ENCODE results near the gene ANKRD63.

GRCh38 chr15:40310001-40310959 is 27.4 kb upstream of the ANKRD63 start:
- TF ChIP-seq POLR2A (IDR thresholded peaks at IDR 0.05): no peak
- TF ChIP-seq, protein P1, sequence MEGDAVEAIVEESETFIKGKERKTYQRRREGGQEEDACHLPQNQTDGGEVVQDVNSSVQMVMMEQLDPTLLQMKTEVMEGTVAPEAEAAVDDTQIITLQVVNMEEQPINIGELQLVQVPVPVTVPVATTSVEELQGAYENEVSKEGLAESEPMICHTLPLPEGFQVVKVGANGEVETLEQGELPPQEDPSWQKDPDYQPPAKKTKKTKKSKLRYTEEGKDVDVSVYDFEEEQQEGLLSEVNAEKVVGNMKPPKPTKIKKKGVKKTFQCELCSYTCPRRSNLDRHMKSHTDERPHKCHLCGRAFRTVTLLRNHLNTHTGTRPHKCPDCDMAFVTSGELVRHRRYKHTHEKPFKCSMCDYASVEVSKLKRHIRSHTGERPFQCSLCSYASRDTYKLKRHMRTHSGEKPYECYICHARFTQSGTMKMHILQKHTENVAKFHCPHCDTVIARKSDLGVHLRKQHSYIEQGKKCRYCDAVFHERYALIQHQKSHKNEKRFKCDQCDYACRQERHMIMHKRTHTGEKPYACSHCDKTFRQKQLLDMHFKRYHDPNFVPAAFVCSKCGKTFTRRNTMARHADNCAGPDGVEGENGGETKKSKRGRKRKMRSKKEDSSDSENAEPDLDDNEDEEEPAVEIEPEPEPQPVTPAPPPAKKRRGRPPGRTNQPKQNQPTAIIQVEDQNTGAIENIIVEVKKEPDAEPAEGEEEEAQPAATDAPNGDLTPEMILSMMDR (IDR thresholded peaks at IDR 0.05): peak; percentile 61 to 80 (median 70)
- no peak for TF ChIP-seq POLR2AphosphoS5 (IDR thresholded peaks at IDR 0.05)
- no peak for TF ChIP-seq EP300 (IDR thresholded peaks at IDR 0.05; ENCODE audit: low read depth)
